Neural cell (in vitro differentiated cells): ENCODE measurements around the gene FMC1. TPM values are rescaled to one million over a fixed set of nuclear protein-coding genes. Genes with fewer than 3 reads are reported as not detected.
A peak's percentile ranks its signal among the peaks of the same experiment; 100 is the strongest.

Source experiments
- H2AFZ ChIP-seq: fragments of 200-600, 300-800 bp; sonication (generic), shearing (Covaris generic); 2 replicates; pipeline ENCODE4 v1.6.0; 2014; ENCODE audit warnings: low read depth, mild to moderate bottlenecking, antibody characterized with exemption, low read length, moderate library complexity
- H3F3A ChIP-seq: fragments of 200-600 bp; shearing (Covaris generic); 2 replicates; pipeline ENCODE4 v1.6.1; 2016; ENCODE audit warnings: mild to moderate bottlenecking, moderate library complexity, mixed read lengths, antibody characterized with exemption, low read length; ENCODE audit not compliant: insufficient read depth, poor library complexity, severe bottlenecking
- H3K27ac ChIP-seq: fragments of 200-600, 300-800 bp; sonication (generic), shearing (Covaris generic); 2 replicates; pipeline ENCODE4 v1.5.1; 2014; ENCODE audit warnings: mild to moderate bottlenecking, low read length, moderate library complexity
- H3K27me3 ChIP-seq: fragments of 300-800, 200-600 bp; sonication (generic), shearing (Covaris generic); 2 replicates; pipeline ENCODE4 v1.6.0; 2014; ENCODE audit warnings: mild to moderate bottlenecking, low read depth, low read length, moderate library complexity; ENCODE audit not compliant: insufficient read depth
- H3K36me3 ChIP-seq: fragments of 300-800, 200-600 bp; sonication (generic), shearing (Covaris generic); 2 replicates; pipeline ENCODE4 v1.5.1; 2014; ENCODE audit warnings: mild to moderate bottlenecking, antibody characterized with exemption, low read length, moderate library complexity; ENCODE audit not compliant: insufficient read depth
- H3K4me2 ChIP-seq: fragments of 300-800, 200-600 bp; sonication (generic), shearing (Covaris generic); 2 replicates; pipeline ENCODE4 v1.6.0; 2014; ENCODE audit warnings: mild to moderate bottlenecking, low read length
- H3K4me3 ChIP-seq: fragments of 300-800, 200-600 bp; sonication (generic), shearing (Covaris generic); 2 replicates; pipeline ENCODE4 v1.5.1; 2014; ENCODE audit warnings: mild to moderate bottlenecking, low read length, moderate library complexity
- H3K79me2 ChIP-seq: fragments of 200-600 bp; shearing (Covaris generic); replicated peaks from 2 replicates; pipeline ENCODE4 v1.6.0; 2014; ENCODE audit warnings: mild to moderate bottlenecking, low read length, moderate library complexity; ENCODE audit not compliant: insufficient read depth
- H3K9ac ChIP-seq: fragments of 300-800, 200-600 bp; sonication (generic), shearing (Covaris generic); 2 replicates; pipeline ENCODE4 v1.6.1; 2016; ENCODE audit warnings: mild to moderate bottlenecking, low read length, mixed read lengths
- H3K9me2 ChIP-seq: fragments of 200-600 bp; shearing (Covaris generic); 2 replicates; pipeline ENCODE4 v1.6.1; 2016; ENCODE audit warnings: mild to moderate bottlenecking, low read length, mixed read lengths; ENCODE audit not compliant: insufficient read depth
- H3K9me3 ChIP-seq: fragments of 200-600, 300-800 bp; sonication (generic), shearing (Covaris generic); 2 replicates; pipeline ENCODE4 v1.6.1; 2016; ENCODE audit warnings: mild to moderate bottlenecking, mixed run types, low read length, moderate library complexity, mixed read lengths
- H4K20me1 ChIP-seq: fragments of 200-600 bp; shearing (Covaris generic); 2 replicates; pipeline ENCODE4 v1.6.1; 2016; ENCODE audit warnings: mild to moderate bottlenecking, mixed run types; ENCODE audit not compliant: insufficient read depth
- EP300 ChIP-seq: fragments of 450-650 bp; conservative IDR thresholded peaks from 2 replicates; pipeline ENCODE4 v1.6.1; 2014; ENCODE audit warnings: antibody characterized with exemption, mild to moderate bottlenecking, moderate library complexity; ENCODE audit not compliant: poor library complexity, severe bottlenecking
- EZH2 ChIP-seq: fragments of 200-600, 300-800 bp; shearing (Covaris generic), sonication (generic); IDR thresholded peaks from 2 replicates; pipeline ENCODE4 v1.6.1; 2014; ENCODE audit warnings: antibody characterized with exemption, low read length, borderline replicate concordance, mild to moderate bottlenecking; ENCODE audit not compliant: insufficient read depth, poor library complexity, severe bottlenecking
- MXI1 ChIP-seq: fragments of 450-650 bp; conservative IDR thresholded peaks from 2 replicates; pipeline ENCODE4 v1.6.1; 2014; ENCODE audit warnings: antibody characterized with exemption, mild to moderate bottlenecking; ENCODE audit not compliant: poor library complexity, severe bottlenecking
- POLR2AphosphoS5 ChIP-seq: IDR thresholded peaks from 2 replicates; pipeline ENCODE4 v1.6.1; 2012
- RAD21 ChIP-seq: fragments of 450-650 bp; conservative IDR thresholded peaks from 2 replicates; pipeline ENCODE4 v1.6.1; 2014; ENCODE audit warnings: antibody characterized with exemption, mild to moderate bottlenecking, moderate library complexity
- SMC3 ChIP-seq: fragments of 450-650 bp; conservative IDR thresholded peaks from 2 replicates; pipeline ENCODE4 v1.6.1; 2014; ENCODE audit warnings: antibody characterized with exemption, mild to moderate bottlenecking, moderate library complexity; ENCODE audit not compliant: poor library complexity
- TAF1 ChIP-seq: IDR thresholded peaks from 2 replicates; pipeline ENCODE4 v1.6.1; 2012; ENCODE audit warnings: low read depth
- polyA plus RNA-seq: library from polyadenylated mRNA; depleted of rRNA; stranded (reverse); fragments of >200 nt; gene quantifications from 2 replicates; pipeline ENCODE4 v1.2.3, GENCODE V29; 2014
- TF ChIP-seq, protein P1 (sequence below): IDR thresholded peaks from 2 replicates; pipeline ENCODE4 v1.6.1; 2012; ENCODE audit warnings: borderline replicate concordance
- TF ChIP-seq, protein P2 (sequence below): fragments of 450-650 bp; IDR thresholded peaks from 2 replicates; pipeline ENCODE4 v1.5.1; 2014; ENCODE audit warnings: antibody characterized with exemption, mild to moderate bottlenecking, moderate library complexity; ENCODE audit not compliant: poor library complexity, severe bottlenecking

The FMC1 gene
- polyA plus RNA-seq, 1 donor from 2014 or later, result 54.8 TPM

DNA sequence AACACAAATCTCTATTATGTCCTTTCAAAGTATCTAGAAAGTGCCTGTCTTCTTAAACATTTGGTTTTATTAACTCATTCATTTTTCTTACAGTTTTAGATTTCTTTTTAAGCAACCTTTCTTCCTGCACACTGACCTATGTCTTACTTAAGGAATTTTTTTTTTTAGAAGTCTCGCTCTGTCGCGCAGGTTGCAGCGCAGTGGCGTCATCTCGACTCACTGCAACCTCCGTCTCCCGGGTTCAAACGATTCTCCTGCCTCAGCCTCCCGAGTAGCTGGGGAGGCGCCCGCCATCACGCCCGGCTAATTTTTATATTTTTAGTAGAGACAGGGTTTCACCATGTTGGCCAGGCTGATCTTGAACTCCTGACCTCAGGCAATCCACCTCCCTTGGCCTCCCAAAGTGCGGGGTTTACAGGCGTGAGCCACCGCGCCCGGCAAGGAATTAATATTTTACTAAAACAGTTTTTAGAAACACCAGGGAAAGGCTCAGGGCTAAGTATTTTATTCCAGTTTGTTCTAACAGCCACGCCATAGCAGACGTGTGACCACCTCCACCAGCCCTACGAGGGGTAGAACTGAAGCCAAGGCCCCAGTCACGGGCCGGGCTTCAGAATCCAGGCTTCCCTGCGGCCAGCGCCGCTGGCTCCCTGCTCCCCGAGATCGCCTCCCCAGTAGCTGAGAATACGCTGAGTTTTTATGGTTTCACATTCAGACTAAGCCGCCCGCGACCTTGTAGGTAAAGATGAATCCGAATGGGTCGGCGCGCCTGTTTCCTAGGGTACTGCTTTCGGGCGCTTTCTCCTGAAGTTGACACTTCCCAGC is 17.6 kb downstream of the FMC1 start:
- H3K9ac ChIP-seq, result peak overlapping the region; percentile 96
- no peaks in the 10 kb centered on the region for H3F3A ChIP-seq
- no peaks in the 10 kb centered on the region for H3K27me3 ChIP-seq
- no peaks in the 10 kb centered on the region for H3K9me2 ChIP-seq
- TF ChIP-seq EP300, result no peak
- TF ChIP-seq, protein P1, sequence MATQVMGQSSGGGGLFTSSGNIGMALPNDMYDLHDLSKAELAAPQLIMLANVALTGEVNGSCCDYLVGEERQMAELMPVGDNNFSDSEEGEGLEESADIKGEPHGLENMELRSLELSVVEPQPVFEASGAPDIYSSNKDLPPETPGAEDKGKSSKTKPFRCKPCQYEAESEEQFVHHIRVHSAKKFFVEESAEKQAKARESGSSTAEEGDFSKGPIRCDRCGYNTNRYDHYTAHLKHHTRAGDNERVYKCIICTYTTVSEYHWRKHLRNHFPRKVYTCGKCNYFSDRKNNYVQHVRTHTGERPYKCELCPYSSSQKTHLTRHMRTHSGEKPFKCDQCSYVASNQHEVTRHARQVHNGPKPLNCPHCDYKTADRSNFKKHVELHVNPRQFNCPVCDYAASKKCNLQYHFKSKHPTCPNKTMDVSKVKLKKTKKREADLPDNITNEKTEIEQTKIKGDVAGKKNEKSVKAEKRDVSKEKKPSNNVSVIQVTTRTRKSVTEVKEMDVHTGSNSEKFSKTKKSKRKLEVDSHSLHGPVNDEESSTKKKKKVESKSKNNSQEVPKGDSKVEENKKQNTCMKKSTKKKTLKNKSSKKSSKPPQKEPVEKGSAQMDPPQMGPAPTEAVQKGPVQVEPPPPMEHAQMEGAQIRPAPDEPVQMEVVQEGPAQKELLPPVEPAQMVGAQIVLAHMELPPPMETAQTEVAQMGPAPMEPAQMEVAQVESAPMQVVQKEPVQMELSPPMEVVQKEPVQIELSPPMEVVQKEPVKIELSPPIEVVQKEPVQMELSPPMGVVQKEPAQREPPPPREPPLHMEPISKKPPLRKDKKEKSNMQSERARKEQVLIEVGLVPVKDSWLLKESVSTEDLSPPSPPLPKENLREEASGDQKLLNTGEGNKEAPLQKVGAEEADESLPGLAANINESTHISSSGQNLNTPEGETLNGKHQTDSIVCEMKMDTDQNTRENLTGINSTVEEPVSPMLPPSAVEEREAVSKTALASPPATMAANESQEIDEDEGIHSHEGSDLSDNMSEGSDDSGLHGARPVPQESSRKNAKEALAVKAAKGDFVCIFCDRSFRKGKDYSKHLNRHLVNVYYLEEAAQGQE, result no peak
- TF ChIP-seq MXI1, result no peak
- no peak for TF ChIP-seq TAF1
- TF ChIP-seq EZH2, result no peak
- no peak for TF ChIP-seq RAD21
- no peak for TF ChIP-seq SMC3
- no peaks in the 10 kb centered on the region for H3K36me3 ChIP-seq
- H3K4me2 ChIP-seq, result peak overlapping the region; percentile 82
- H3K9me3 ChIP-seq, result no peaks in the 10 kb centered on the region
- peaks cover 34% of the 10 kb centered on the region for H3K79me2 ChIP-seq
- no peaks in the 10 kb centered on the region for H4K20me1 ChIP-seq
- H3K27ac ChIP-seq, result peak overlapping the region; percentile 98
- peak overlapping the region; percentile 84 for H2AFZ ChIP-seq
- peak overlapping the region; percentile 83 for H3K4me3 ChIP-seq

DNA sequence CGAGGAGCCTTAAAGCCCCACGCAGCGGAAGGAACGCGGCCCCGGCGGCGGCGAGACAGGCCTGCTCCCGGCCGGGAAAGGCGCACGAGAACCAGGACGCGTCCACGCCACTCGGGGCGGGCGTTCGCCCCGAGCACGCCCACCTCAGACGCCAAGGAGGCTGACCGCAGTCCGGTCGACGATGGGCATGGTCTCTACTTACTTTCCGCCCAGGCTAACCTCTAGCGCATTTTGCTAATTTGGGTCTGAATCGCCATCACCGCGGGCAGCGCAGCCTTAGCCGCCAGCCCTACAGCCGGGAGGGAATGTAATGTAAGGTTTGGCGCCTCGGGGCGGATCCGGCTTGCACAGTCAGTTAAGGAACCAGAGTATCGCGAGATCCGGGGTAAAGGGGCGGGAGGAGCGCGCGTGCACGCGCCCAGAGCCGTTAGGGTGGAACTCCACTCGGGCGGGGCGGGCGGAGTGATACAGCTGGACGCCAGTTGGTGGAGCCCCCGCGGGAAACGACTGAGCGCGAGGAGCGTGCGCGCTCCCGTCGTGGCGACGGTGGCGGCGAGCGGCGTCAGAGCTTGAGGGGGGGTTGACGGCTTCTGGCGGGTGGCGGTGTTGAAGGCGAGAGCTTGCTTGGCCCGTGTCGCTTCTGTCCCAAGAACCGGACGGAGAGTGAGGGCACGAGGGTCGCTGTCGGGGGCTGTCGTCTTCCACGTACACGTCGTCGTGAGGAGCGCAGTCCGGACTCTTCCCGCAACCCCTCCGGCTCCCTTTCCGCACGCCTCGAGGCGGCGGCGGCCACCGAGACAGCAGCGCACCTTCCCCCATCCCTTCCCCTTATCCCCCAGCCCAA is 18.5 kb downstream of the FMC1 start, which contains the start of gene LUC7L2:
Gene LUC7L2, plus strand, starts transcription at position 529 of the 844 bp plus-strand sequence. CDS start 368 bp downstream, outside the sequence.
- no peaks in the 10 kb centered on the region for H3K36me3 ChIP-seq
- H3F3A ChIP-seq, result no peaks in the 10 kb centered on the region
- peak; percentile 39 for TF ChIP-seq SMC3
- no peak for TF ChIP-seq RAD21
- TF ChIP-seq, protein P2, sequence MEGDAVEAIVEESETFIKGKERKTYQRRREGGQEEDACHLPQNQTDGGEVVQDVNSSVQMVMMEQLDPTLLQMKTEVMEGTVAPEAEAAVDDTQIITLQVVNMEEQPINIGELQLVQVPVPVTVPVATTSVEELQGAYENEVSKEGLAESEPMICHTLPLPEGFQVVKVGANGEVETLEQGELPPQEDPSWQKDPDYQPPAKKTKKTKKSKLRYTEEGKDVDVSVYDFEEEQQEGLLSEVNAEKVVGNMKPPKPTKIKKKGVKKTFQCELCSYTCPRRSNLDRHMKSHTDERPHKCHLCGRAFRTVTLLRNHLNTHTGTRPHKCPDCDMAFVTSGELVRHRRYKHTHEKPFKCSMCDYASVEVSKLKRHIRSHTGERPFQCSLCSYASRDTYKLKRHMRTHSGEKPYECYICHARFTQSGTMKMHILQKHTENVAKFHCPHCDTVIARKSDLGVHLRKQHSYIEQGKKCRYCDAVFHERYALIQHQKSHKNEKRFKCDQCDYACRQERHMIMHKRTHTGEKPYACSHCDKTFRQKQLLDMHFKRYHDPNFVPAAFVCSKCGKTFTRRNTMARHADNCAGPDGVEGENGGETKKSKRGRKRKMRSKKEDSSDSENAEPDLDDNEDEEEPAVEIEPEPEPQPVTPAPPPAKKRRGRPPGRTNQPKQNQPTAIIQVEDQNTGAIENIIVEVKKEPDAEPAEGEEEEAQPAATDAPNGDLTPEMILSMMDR, result peak; percentile 65
- TF ChIP-seq, protein P1, result peak; percentile 94
- peak; percentile 96 for TF ChIP-seq TAF1
- no peak for TF ChIP-seq EZH2
- TF ChIP-seq POLR2AphosphoS5, result peak; percentile 96
- TF ChIP-seq EP300, result no peak
- TF ChIP-seq MXI1, result peak; percentile 87
- no peaks in the 10 kb centered on the region for H4K20me1 ChIP-seq
- peak within 1 kb of the TSS; percentile 98 for H3K27ac ChIP-seq
- peak within 1 kb of the TSS; percentile 83 for H3K4me3 ChIP-seq
- H2AFZ ChIP-seq, result peak within 1 kb of the TSS; percentile 84
- peaks cover 42% of the 10 kb centered on the region for H3K79me2 ChIP-seq
- no peaks in the 10 kb centered on the region for H3K9me2 ChIP-seq
- no peaks in the 10 kb centered on the region for H3K9me3 ChIP-seq
- H3K4me2 ChIP-seq, result peak within 1 kb of the TSS; percentile 82
- no peaks in the 10 kb centered on the region for H3K27me3 ChIP-seq
- H3K9ac ChIP-seq, result peak within 1 kb of the TSS; percentile 96
